ENCODE data around the gene FTO.

The FTO gene

DNA sequence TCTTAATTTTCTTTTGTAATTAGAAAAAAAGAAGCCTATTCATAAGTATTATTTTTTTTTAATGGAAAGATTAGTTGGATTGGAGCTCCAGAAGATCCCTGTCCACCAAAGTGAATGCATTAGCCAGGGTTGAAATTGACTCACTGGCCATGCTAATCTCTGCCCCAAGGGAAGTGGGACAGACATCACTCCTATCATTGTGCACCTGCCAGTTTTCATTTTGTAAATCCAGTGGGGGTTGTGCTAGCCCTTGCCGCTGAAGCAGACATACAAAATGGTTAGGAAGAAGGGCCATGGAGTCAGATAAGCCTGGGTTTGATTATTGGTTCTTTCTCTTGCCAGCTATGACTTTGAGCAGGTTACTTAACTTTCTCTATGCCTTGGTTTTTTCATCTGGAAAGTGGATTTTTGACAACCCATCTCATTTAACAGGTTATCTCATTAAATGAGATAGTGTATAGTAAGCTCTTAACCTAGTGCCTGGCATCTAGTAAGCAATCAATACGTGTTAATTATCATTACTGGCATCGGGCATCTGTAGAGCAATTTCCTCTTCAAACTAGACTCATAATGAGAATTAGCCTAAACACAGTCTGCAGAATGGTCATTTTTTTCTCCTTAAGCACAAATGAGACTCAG lies 365.8 kb downstream of the FTO start:
- TF ChIP-seq, protein P1, sequence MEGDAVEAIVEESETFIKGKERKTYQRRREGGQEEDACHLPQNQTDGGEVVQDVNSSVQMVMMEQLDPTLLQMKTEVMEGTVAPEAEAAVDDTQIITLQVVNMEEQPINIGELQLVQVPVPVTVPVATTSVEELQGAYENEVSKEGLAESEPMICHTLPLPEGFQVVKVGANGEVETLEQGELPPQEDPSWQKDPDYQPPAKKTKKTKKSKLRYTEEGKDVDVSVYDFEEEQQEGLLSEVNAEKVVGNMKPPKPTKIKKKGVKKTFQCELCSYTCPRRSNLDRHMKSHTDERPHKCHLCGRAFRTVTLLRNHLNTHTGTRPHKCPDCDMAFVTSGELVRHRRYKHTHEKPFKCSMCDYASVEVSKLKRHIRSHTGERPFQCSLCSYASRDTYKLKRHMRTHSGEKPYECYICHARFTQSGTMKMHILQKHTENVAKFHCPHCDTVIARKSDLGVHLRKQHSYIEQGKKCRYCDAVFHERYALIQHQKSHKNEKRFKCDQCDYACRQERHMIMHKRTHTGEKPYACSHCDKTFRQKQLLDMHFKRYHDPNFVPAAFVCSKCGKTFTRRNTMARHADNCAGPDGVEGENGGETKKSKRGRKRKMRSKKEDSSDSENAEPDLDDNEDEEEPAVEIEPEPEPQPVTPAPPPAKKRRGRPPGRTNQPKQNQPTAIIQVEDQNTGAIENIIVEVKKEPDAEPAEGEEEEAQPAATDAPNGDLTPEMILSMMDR (IDR thresholded peaks at IDR 0.05; ENCODE audit: low read depth, low read length): no peak
- Histone ChIP-seq H3K9me3 (no peaks in the 10 kb centered on the region), H3K4me1 (peaks cover 8% of the 10 kb centered on the region), H3K27me3 (no peaks in the 10 kb centered on the region), H3K4me3 (ENCODE audit: low read depth, low read length) (no peak overlapping the region), H3K36me3 (no peaks in the 10 kb centered on the region)
- DNase-seq: peak; percentile 64

DNA sequence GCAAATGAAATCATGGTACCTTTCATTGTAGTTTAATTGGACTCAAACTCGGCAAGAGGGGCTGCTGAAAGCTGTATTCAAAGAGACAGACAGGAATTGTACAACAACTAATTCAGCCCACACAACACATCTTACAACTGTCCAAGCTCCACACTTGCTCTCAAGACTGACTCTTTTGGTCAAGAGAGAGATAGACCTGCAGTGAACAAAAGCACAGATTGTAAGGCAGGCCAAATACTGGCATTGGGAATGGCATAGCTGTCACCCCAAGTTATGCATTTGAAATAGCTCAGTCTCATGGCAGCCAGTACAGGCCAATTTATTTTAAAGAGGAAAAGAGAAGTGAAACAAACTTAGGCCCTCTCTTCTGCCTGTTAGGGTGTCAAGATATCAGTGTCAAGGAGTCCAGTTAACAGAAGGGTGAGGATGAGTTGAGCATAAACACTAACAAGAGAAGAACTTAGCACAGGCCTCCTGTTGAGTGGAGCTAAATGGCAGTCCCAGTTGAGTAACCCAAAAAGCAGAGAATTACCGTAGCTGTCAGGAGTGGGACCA lies 366.9 kb downstream of the FTO start:
- Histone ChIP-seq H3K4me1 (peaks cover 8% of the 10 kb centered on the region), H3K4me3 (ENCODE audit: low read depth, low read length) (no peak overlapping the region), H3K9me3 (no peaks in the 10 kb centered on the region), H3K27me3 (no peaks in the 10 kb centered on the region), H3K36me3 (no peaks in the 10 kb centered on the region)
- TF ChIP-seq, protein P1 (IDR thresholded peaks at IDR 0.05; ENCODE audit: low read depth, low read length): no peak
- DNase-seq: no peak

DNA sequence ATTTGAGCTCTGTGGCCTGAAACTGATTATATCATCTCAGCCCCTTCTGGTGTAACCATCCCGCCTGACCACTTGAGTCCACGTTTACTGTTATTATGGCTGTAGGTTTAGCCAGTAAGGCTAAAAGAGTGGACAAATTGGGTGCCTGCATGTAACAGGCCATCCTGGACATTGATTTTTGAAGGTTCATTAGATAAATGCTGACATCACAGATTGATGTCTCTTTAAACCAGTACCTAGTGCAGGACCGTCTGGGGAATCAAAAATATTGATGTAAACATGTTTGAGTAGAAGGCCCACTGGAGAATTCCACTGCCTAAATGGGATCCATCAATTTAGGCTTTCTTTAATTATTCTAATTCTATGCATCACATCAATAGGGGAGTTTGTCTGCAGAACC lies 367.6 kb downstream of the FTO start:
- TF ChIP-seq, protein P1 (IDR thresholded peaks at IDR 0.05; ENCODE audit: low read depth, low read length): no peak
- Histone ChIP-seq H3K9me3 (no peaks in the 10 kb centered on the region), H3K4me1 (peaks cover 8% of the 10 kb centered on the region), H3K4me3 (ENCODE audit: low read depth, low read length) (no peak overlapping the region), H3K27me3 (no peaks in the 10 kb centered on the region), H3K36me3 (no peaks in the 10 kb centered on the region)
- no peak for DNase-seq

DNA sequence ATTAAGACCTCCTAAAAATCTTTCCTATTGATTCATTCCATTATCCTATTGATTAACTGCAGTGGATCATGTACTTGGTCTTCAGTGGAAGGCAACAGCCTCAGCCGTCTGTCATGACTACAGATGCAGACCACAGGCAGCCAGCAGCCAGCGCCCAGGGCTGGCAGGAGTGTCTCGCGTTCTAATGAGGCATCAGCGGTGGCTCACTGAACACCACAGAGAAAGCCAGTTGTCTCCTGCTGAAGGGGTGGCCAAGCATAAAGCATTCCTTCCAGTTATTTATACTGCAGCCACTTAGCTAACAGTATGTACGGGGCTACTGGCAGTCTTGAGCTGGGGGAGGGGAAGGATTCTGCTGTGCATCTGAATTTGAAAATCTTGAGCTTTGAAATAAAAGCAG lies 368.3 kb downstream of the FTO start:
- TF ChIP-seq, protein P1 (IDR thresholded peaks at IDR 0.05; ENCODE audit: low read depth, low read length): no peak
- Histone ChIP-seq H3K9me3 (no peaks in the 10 kb centered on the region), H3K4me3 (ENCODE audit: low read depth, low read length) (no peak overlapping the region), H3K36me3 (no peaks in the 10 kb centered on the region), H3K27me3 (no peaks in the 10 kb centered on the region), H3K4me1 (peaks cover 8% of the 10 kb centered on the region)
- DNase-seq: no peak

DNA sequence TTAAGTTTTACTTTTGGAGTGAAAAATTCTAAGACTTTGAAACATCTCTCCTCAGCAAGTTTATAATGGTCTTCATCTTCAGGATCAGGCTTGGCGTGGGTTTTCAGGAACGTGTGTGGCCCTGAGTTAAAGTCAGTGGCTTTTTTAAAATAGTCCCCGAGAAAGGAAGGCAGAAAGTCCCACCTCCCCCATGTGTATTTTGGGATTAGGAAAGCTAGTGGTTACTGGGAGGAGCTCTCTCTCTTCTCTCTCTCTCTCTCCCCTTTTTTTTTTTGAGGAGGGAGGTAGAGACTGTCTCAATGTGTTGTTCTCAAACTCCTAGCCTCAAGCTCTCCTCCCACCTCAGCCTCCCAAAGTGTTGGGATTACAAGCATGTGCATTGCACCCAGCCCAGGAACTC lies 369.4 kb downstream of the FTO start:
- Histone ChIP-seq H3K27me3 (no peaks in the 10 kb centered on the region), H3K9me3 (no peaks in the 10 kb centered on the region), H3K4me1 (peaks cover 8% of the 10 kb centered on the region), H3K36me3 (no peaks in the 10 kb centered on the region), H3K4me3 (ENCODE audit: low read depth, low read length) (no peak overlapping the region)
- TF ChIP-seq, protein P1 (IDR thresholded peaks at IDR 0.05; ENCODE audit: low read depth, low read length): no peak
- no peak for DNase-seq

DNA sequence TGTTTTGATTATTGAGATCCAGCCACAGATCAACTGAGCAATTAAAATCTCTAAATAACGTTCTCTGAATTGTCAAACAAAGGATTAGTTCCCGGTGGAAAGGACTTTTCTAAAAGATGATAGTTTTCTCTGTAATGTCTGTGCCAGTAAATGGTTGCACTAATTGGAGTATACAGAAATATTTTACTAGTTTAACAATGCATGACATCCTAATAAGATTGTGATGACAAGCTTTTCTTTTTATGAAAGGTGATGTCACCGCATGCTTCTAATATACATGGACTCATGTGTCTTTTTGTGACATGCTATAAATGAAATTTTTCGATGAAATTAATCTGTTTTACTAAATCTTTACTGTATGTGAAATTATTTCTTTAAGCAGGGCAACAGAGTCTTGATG lies 371.5 kb downstream of the FTO start:
- TF ChIP-seq, protein P1 (IDR thresholded peaks at IDR 0.05; ENCODE audit: low read depth, low read length): no peak
- DNase-seq: no peak
- Histone ChIP-seq H3K4me1 (peaks cover 3% of the 10 kb centered on the region), H3K36me3 (no peaks in the 10 kb centered on the region), H3K4me3 (ENCODE audit: low read depth, low read length) (no peak overlapping the region), H3K27me3 (no peaks in the 10 kb centered on the region), H3K9me3 (no peaks in the 10 kb centered on the region)

Data from BE2C (cell line).